Stomach (tissue), 4 donors: Measurements from ENCODE around the gene METRNL.
"Not testable (repeated sequence)": the region's sequence is repeated elsewhere in the genome, so short reads cannot be mapped to it uniquely, and the experiment has no call there.

ENCODE experiments used
- CTCF ChIP-seq, 7 experiments: fragments of 450-650 bp in 4 of 7; fragments of 200-600 bp in 3 of 7; sonication (generic) in 3 of 7; IDR thresholded peaks; one replicate each; pipeline ENCODE4 v1.5.1; 2016 to 2019; ENCODE audit warnings: antibody characterized with exemption in 7 of 7, control low read depth in 2 of 7, mild to moderate bottlenecking in 1 of 7
- EP300 ChIP-seq: sonication (generic); formaldehyde crosslinking; IDR thresholded peaks from one replicate; pipeline ENCODE4 v1.6.1; 2017; ENCODE audit warnings: antibody characterized with exemption
- POLR2A ChIP-seq, 4 donors: fragments of 450-650 bp; IDR thresholded peaks; one replicate each; pipeline ENCODE4 v1.6.1; 2016; ENCODE audit warnings: antibody characterized with exemption in 4 of 4, control low read depth in 2 of 4, mild to moderate bottlenecking in 1 of 4, moderate library complexity in 1 of 4

GRCh38 chr17:83121473-83121872 lies 42.1 kb downstream of the METRNL start:
- TF ChIP-seq EP300; CTCF (IDR thresholded peaks at IDR 0.05); POLR2A (IDR thresholded peaks at IDR 0.05): not testable (repeated sequence)
